Natural killer cell treated with Interleukin-12 subunit alpha and Interleukin-12 subunit beta and Interleukin-15 and Interleukin-18, amount 100 ng/mL, for 72 hours (primary cell): ENCODE results near the gene MRAP. TPM values are rescaled to one million over a fixed set of nuclear protein-coding genes. Genes with fewer than 3 reads are reported as not detected.

Source experiments
- ATAC-seq, 2 donors: fragments of 150-1000 bp; cut with Tn5 transposase in 1 of 2; sonication (Bioruptor Pico), chemical (Tn5 transposase) in 1 of 2; 2 replicates each; pipeline ENCODE4 v1.10.0; 2021
- DNase-seq: peaks from one replicate; pipeline ENCODE4 v3.0.0; 2022; ENCODE audit warnings: low spot score
- H3K27ac Mint-ChIP-seq, 2 donors: 1 replicate in 1 of 2; 2 replicates in 1 of 2; pipeline ENCODE4 v1.8.0; 2022; ENCODE audit warnings: mixed read lengths in 2 of 2, mild to moderate bottlenecking in 1 of 2, moderate library complexity in 1 of 2
- H3K27me3 Mint-ChIP-seq, 2 donors: 1 replicate in 1 of 2; 2 replicates in 1 of 2; pipeline ENCODE4 v1.8.0; 2022; ENCODE audit warnings: mixed read lengths in 2 of 2
- H3K36me3 Mint-ChIP-seq: one replicate; pipeline ENCODE4 v1.8.0; 2022; ENCODE audit warnings: mixed read lengths
- H3K4me1 Mint-ChIP-seq, 2 donors: 1 replicate in 1 of 2; 2 replicates in 1 of 2; pipeline ENCODE4 v1.8.0; 2022; ENCODE audit warnings: low read depth in 2 of 2, mixed read lengths in 2 of 2, mild to moderate bottlenecking in 1 of 2
- H3K4me3 Mint-ChIP-seq: one replicate; pipeline ENCODE4 v1.8.0; 2022; ENCODE audit warnings: mixed read lengths
- H3K9me3 Mint-ChIP-seq: 2 replicates; pipeline ENCODE4 v1.8.0; 2022; ENCODE audit warnings: mixed read lengths
- total RNA-seq, 2 donors: library from RNA; stranded (reverse); gene quantifications; one replicate each; pipeline ENCODE4 v1.2.3, GENCODE V29; 2022

MRAP gene
- total RNA-seq, 2 donors from 2014 or later, result not detected

- H3K4me3 Mint-ChIP-seq, result no peak overlapping the region
- no peaks in the 10 kb centered on the region for H3K4me1 Mint-ChIP-seq
- H3K27ac Mint-ChIP-seq, result no peak overlapping the region
- DNase-seq (no peak), ATAC-seq (peak in 1 of 2 donors; percentile 20)
- no peaks in the 10 kb centered on the region for H3K9me3 Mint-ChIP-seq
- no peaks in the 10 kb centered on the region for H3K27me3 Mint-ChIP-seq
- H3K36me3 Mint-ChIP-seq, result peaks cover 39% of the 10 kb centered on the region
These were observed 38.1 kb downstream of the MRAP start for GRCh38 chr21:32336711-32337110.

GRCh38 chr21:32337206-32337605 lies 38.6 kb downstream of the MRAP start:
- Mint-ChIP-seq H3K27me3 (no peaks in the 10 kb centered on the region), H3K4me3 (no peak overlapping the region), H3K9me3 (no peaks in the 10 kb centered on the region), H3K36me3 (peaks cover 37% of the 10 kb centered on the region), H3K4me1 (no peaks in the 10 kb centered on the region), H3K27ac (no peak overlapping the region)
- ATAC-seq, result no peak
- DNase-seq, result no peak

- Mint-ChIP-seq H3K9me3 (no peaks in the 10 kb centered on the region), H3K27me3 (no peaks in the 10 kb centered on the region), H3K4me3 (no peak overlapping the region), H3K4me1 (no peaks in the 10 kb centered on the region), H3K36me3 (peaks cover 34% of the 10 kb centered on the region), H3K27ac (no peak overlapping the region)
- ATAC-seq, result no peak
- DNase-seq, result no peak
These were observed 39.7 kb downstream of the MRAP start for GRCh38 chr21:32338209-32338921.

DNA sequence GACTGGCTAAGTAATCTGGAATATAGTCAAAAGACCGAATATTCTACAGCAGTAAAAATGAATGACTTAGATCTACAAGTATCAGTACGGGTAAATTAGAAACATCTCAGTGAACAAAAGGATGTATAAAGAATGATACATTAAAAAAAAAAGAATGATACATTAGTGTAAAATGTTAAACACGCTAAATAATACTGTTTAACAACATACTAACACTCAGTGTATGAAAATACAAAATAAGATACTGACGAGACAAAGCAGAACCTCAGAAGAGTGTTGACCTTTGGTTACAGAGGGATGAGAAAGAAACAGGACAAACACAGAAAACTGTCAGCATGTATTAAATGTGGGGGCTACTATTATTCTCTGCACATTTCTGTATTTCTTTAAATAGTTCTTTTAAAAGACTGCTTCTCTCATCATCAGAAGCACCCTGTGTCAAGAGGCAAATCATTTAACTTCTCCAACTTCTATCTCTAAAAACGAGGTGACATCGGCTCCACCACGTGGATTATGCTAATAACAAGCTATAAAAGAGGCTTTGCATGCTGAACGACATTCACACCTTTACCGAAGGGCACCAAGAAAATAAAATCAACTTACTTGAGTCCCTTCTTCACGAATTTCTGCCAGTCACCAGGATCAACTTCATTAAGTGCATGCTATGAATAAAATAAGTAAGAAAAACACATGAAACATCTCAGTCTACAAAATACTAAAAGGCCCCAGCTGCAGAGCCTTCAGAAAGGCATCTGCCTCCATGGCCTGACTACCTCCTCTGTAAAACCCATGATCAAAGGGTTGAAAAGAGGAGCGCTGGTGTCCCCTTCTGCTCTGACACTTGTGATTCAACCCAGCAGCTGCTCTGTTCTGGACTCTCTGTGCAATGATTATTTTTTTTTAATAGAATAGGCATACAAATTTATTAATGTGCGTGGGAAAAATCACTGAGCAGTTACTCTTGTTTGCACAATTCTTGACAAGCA lies 42.5 kb downstream of the MRAP start:
- no peak overlapping the region for H3K27ac Mint-ChIP-seq
- H3K4me3 Mint-ChIP-seq, result no peak overlapping the region
- H3K9me3 Mint-ChIP-seq, result peaks cover 4% of the 10 kb centered on the region
- H3K36me3 Mint-ChIP-seq, result peaks cover 48% of the 10 kb centered on the region
- DNase-seq (no peak), ATAC-seq (no peak)
- no peaks in the 10 kb centered on the region for H3K27me3 Mint-ChIP-seq
- H3K4me1 Mint-ChIP-seq, result no peaks in the 10 kb centered on the region

GRCh38 chr21:32346951-32347350 lies 48.3 kb downstream of the MRAP start:
- no peak overlapping the region for H3K27ac Mint-ChIP-seq
- H3K27me3 Mint-ChIP-seq, result no peaks in the 10 kb centered on the region
- H3K9me3 Mint-ChIP-seq, result peaks cover 4% of the 10 kb centered on the region
- H3K36me3 Mint-ChIP-seq, result peaks cover 46% of the 10 kb centered on the region
- no peak overlapping the region for H3K4me3 Mint-ChIP-seq
- DNase-seq (no peak), ATAC-seq (no peak)
- peaks cover 0 to 14% of the 10 kb centered on the region in 2 donors for H3K4me1 Mint-ChIP-seq

DNA sequence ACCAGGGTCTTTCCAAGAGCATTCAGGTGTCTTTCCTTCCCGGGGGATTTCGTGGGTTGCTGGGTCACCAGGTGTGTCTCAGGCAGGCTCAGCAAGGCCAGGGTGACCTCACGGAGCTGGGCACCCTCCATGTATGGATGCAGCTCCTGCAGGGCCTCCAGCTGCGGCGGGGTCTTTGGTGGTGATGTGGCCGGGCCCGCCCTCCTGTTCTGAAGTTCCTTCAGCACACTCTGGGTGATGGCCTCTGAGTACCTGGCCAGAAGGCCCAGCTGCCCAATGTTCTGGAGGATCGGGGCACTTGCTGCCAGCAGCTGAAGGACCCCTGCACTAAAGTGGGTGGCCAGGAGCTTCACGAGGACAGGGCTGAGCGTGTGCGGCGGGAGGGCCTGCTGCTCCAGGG lies 48.7 kb downstream of the MRAP start:
- Mint-ChIP-seq H3K4me1 (peaks cover 0 to 17% of the 10 kb centered on the region in 2 donors), H3K9me3 (peaks cover 4% of the 10 kb centered on the region), H3K4me3 (no peak overlapping the region), H3K27me3 (no peaks in the 10 kb centered on the region), H3K27ac (no peak overlapping the region), H3K36me3 (peaks cover 50% of the 10 kb centered on the region)
- no peak for DNase-seq
- no peak for ATAC-seq

GRCh38 chr21:32347977-32348376 lies 49.3 kb downstream of the MRAP start:
- DNase-seq (no peak), ATAC-seq (no peak)
- Mint-ChIP-seq H3K36me3 (peaks cover 48% of the 10 kb centered on the region), H3K27me3 (no peaks in the 10 kb centered on the region), H3K27ac (no peak overlapping the region), H3K4me3 (no peak overlapping the region), H3K4me1 (peaks cover 0 to 17% of the 10 kb centered on the region in 2 donors), H3K9me3 (peaks cover 4% of the 10 kb centered on the region)

- DNase-seq, result no peak
- Mint-ChIP-seq H3K27me3 (no peaks in the 10 kb centered on the region), H3K27ac (no peak overlapping the region), H3K4me3 (no peak overlapping the region), H3K36me3 (peaks cover 40% of the 10 kb centered on the region), H3K4me1 (peaks cover 0 to 17% of the 10 kb centered on the region in 2 donors), H3K9me3 (peaks cover 4% of the 10 kb centered on the region)
- ATAC-seq, result no peak
These were observed 50.1 kb downstream of the MRAP start for GRCh38 chr21:32348604-32349332.

DNA sequence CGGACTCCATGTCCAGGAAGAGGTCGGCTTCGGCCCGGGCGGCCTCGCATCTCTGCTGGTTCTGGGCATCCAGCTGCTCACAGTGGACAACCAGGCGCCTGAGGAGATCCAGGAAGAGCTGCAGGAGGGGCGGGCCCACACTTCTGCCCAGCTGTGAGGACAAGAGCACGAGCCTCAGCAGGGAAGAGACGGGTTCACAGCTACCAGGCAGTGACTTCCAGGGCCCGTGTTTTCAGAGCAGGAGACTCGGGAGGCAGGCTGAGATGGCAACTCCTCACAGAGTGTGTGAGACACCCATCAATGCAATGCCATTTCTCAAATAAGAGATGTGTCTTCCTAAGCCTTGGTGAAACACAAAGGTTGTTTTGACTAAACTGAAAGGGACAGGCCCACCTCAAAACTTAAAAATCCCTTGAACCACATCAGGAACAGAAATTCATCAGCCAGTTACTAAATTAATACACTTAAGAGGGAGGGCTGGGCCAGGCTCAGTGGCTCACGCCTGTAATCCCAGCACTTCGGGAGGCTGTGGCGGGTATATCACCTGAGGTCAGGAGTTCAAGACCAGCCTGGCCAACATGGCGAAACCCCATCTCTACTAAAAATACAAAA lies 50.8 kb downstream of the MRAP start:
- no peak for ATAC-seq
- H3K9me3 Mint-ChIP-seq, result peaks cover 2% of the 10 kb centered on the region
- peaks cover 0 to 17% of the 10 kb centered on the region in 2 donors for H3K4me1 Mint-ChIP-seq
- DNase-seq, result no peak
- no peak overlapping the region for H3K4me3 Mint-ChIP-seq
- peaks cover 39% of the 10 kb centered on the region for H3K36me3 Mint-ChIP-seq
- H3K27ac Mint-ChIP-seq, result no peak overlapping the region
- no peaks in the 10 kb centered on the region for H3K27me3 Mint-ChIP-seq

DNA sequence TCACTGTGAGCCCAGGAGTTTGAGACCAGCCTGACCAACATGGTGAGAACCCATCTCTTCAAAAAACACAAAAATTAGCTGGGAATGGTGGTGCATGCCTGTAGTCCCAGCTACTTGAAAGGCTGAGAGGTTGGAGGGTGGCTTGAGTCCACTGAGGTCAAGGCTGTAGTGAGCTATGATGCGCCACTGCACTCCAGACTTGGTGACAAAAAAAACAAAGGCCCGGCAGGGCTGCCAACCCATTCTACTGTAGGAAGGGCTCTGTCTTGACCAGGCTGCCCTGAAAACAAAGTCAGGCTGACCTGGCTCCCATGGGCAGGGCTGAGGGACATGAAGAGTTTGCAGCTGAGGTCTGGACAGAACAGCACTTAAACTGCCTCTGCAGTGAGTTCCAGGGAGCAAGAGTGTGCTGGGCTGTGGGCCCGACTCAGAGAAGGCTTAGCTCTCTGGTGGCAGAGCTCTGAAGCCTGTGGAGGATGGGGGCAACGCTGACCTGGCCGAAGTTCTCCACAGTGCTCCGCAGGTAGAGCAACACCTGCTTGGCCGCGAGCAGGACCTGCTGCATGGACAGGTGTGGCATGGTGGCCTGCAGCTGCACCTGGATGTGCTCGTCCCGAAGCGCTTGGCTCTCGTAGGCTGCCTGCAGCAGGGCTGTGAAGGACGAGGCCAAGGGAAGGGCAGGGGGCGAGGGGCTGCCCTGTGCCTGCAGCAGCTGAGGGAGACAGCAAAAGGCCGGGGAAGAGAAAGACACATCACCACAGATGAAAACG lies 51.7 kb downstream of the MRAP start:
- DNase-seq (no peak), ATAC-seq (no peak)
- no peak overlapping the region for H3K4me3 Mint-ChIP-seq
- no peaks in the 10 kb centered on the region for H3K9me3 Mint-ChIP-seq
- H3K36me3 Mint-ChIP-seq, result peaks cover 38% of the 10 kb centered on the region
- H3K4me1 Mint-ChIP-seq, result peaks cover 0 to 17% of the 10 kb centered on the region in 2 donors
- H3K27me3 Mint-ChIP-seq, result no peaks in the 10 kb centered on the region
- H3K27ac Mint-ChIP-seq, result peak overlapping the region in 1 of 2 donors; percentile 47

GRCh38 chr21:32350981-32351380 lies 52.3 kb downstream of the MRAP start:
- DNase-seq, result no peak
- ATAC-seq, result peak in 1 of 2 donors; percentile 60
- Mint-ChIP-seq H3K4me1 (peaks cover 0 to 17% of the 10 kb centered on the region in 2 donors), H3K9me3 (no peaks in the 10 kb centered on the region), H3K27me3 (no peaks in the 10 kb centered on the region), H3K36me3 (peaks cover 37% of the 10 kb centered on the region), H3K4me3 (no peak overlapping the region), H3K27ac (peak overlapping the region in 1 of 2 donors; percentile 47)

DNA sequence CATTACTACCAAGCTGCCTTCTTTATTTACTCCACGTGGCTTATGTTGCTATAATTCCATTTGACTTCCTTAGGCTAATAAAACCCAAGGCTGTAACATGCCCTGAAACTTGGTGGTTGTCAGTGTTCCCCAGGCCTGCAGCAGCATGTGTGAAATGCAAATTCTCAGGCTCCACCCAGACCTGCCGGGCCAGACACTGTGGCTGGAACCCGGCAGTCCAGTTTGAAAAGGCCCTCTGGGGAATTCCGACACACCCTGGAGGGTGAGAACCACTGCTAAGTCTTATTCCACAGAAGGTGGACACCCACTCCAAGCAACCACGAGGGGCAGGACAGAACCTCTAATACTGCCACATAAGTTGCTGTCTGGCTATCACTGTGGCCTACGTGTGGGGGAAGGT lies 52.8 kb downstream of the MRAP start:
- no peaks in the 10 kb centered on the region for H3K27me3 Mint-ChIP-seq
- H3K9me3 Mint-ChIP-seq, result no peaks in the 10 kb centered on the region
- H3K36me3 Mint-ChIP-seq, result peaks cover 37% of the 10 kb centered on the region
- peaks cover 0 to 17% of the 10 kb centered on the region in 2 donors for H3K4me1 Mint-ChIP-seq
- ATAC-seq (peak in 1 of 2 donors; percentile 34), DNase-seq (no peak)
- no peak overlapping the region for H3K4me3 Mint-ChIP-seq
- no peak overlapping the region for H3K27ac Mint-ChIP-seq

DNA sequence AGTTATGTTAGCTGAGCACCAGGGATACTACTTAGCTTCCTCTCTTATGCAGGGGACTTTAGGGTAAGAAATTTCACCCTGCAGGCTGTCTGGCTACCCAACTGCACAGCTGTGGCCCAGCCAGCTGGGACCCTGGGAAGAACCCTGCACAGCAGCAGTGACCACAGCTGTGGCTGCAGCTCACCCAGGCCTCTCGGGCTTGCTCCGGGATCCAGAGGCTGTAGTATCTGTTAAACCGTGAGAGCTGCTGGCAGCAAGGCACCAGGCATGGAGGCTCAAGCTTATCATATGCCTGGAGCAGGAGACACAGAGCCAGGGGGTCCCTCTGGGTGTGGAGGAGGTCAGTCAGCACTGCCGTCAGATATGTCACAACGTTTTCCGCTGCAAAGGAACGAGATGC lies 53.9 kb downstream of the MRAP start:
- no peak for DNase-seq
- no peak for ATAC-seq
- no peak overlapping the region for H3K4me3 Mint-ChIP-seq
- no peak overlapping the region for H3K27ac Mint-ChIP-seq
- peaks cover 41% of the 10 kb centered on the region for H3K36me3 Mint-ChIP-seq
- no peaks in the 10 kb centered on the region for H3K27me3 Mint-ChIP-seq
- H3K9me3 Mint-ChIP-seq, result no peaks in the 10 kb centered on the region
- H3K4me1 Mint-ChIP-seq, result peaks cover 0 to 17% of the 10 kb centered on the region in 2 donors
